HG02885 (cell line): Measurements from ENCODE around the gene TARS3.
"Not testable (repeated sequence)": the region's sequence is repeated elsewhere in the genome, so short reads cannot be mapped to it uniquely, and the experiment has no call there.

ENCODE experiments used
- ATAC-seq: cut with Tn5 transposase; IDR thresholded peaks from one replicate; pipeline ENCODE4 v1.9.1; 2021; ENCODE audit warnings: mild to moderate bottlenecking; ENCODE audit not compliant: unreplicated experiment, poor library complexity

The TARS3 gene

DNA sequence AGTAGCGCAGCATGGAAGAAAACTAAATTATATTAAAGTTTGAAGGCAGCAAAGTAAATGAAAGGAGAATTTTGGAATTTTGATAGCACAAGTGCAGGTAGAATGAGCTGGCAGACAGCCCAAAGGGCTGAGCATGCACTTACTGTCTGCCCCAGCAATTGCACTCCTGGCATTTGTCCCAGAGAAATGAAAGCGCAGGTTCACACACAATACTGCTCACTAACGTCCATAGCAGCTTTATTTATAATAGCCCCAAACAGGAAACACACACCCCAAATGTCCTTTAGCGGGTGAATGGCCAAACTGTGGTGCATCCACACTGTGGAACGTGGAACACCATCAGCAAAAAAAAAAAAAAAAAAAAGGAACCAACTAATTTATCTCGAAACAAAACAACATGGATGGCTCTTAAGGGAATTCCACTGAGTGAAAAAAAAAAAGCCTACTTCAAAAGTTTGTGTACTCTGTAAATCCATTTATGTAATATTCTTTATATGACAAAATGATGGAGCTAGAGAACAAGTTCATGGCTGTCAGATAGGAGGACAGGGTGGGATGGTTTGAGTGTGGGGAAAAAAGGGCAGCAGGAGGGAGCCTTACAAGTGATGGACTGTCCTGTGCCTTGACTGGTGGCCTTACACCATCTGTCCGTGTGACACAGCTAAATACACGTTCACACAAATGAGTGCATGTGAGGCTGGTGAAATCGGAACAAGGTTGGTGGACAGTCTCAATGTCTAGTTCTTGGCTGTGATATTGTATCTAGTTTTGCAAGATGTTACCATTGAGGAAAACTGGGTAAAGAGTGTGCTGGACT is 66.1 kb downstream of the TARS3 start:
- no peak for ATAC-seq

- no peak for ATAC-seq
Measured at GRCh38 chr15:101657171-101657570, 67.1 kb downstream of the TARS3 start.

DNA sequence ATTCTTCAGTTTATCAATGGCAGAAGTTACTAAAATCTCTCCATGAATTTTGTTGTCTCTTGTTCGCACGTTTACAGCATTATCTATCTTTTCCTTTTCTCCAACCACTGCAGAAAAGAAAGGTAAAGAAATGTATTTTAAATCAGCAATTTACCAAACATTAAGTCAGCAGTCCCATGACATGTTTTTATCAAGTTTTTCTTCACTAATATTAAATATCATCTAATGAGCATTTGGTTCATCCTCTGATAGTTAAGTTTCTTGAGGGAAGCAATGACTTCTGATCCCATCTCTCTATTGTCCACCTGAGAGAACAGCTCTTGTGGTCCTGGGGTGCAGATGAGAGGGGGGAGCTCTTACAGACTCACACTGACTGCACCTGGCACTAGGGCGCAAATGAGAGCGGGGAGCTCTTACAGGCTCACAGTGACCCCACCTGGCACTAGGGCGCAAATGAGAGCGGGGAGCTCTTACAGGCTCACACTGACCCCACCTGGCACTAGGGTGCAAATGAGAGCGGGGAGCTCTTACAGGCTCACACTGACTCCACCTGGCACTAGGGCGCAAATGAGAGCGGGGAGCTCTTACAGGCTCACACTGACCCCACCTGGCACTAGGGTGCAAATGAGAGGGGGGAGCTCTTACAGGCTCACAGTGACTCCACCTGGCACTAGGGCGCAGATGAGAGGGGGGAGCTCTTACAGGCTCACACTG is 69.5 kb downstream of the TARS3 start:
- not testable (repeated sequence) for ATAC-seq

DNA sequence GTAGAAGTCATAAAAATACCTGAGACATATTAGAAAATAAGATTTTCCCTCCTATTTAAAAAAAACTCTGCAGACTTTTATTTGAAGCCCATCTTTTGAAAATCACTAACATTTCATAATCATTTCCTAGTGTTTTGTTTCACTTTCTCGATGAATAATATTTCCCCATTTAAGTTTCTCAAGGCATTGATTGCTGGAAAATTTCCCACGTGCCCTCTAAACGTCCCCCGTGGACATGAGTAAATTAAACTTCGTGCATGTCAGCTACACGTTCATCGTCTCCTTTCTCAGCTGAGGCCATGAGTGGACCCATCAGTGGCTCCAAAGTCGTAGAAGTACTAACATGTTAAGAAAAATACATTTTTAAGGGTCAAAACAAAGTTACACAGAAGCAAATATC is 70.1 kb downstream of the TARS3 start:
- ATAC-seq = no peak

GRCh38 chr15:101652786-101653430 is 71.4 kb downstream of the TARS3 start:
- ATAC-seq = no peak

DNA sequence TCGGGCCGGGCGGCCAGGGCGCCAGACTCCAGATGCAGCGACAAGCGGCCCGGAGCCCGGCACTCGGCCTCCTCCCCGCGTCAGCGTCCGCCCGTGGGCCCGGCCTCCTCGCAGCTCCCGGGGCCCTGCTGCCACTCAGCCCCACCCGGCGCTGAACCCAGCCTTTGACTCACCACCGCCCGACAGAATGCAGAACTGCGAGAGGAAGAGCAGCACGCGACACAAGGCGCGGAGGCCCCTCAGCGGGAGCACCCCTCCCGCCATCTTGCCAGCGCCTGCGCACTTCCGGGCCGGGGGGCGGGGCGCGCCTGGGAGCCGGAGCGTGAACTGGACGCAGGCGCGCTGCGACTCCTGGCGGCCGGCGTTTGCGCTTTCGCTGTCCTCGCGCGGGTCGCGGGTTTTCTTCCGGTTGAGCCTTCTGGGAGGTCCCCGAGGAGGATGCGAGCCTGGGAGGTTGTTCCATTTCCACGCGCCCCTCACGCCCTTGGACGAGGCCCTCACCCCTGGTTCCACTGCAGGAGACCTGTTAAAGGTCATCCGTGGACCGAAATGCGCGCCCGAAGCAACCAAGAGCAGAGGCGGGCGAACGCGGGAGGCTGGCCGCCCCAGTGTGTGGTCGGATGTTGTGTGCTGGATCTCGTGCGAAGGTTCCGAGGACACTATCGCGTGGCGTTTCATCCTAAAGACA is 72.0 kb downstream of the TARS3 start, which contains the start of gene TM2D3:
Gene TM2D3, minus strand, starts transcription at position 284 of the 688 bp plus-strand sequence. Its CDS starts 20 bp downstream, at position 264.
- peak; percentile 86 for ATAC-seq

DNA sequence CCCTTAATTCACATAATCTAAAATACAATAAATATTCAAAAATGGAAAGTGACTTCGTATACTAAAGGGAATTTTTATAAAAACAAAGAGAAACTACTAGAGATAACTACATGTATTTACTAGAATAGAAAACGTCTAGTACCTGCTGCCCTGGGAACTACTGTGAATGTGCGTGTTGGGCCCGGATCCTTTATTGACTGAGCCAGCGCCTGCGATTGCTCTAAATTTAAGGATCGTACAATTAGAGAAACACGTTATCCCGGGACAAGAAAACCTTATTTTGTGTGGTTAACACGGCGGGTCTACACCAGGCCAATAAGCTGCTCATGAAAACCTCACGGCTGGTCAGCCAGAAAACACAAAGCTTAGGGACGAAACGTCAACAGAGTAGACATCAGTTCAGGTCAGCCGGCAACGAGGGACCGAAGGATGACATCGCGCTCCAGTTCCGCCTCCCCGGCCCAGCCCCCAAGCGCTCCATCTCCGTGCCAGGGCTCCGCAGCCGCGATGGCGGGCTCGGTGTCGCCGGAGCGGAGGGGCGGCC is 72.6 kb downstream of the TARS3 start:
- ATAC-seq = peak; percentile 56

DNA sequence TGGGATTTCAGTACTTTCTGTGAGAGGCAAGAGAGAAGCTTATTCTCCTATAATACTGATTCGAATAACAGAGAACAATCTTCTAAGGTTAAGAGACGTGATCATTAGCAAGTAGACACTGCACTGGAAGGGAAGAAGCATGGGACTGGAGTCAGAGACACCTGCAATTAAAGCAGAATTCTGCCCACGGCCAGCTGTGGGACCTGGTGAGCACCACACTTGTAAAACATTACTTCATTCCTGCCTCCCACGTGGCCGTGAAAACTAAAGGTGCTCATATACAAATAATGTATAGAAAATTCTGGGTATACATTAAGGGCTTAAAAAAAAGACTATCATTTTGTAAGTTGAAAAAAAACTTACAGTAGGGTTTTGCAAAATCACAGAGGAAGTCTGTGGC is 74.1 kb downstream of the TARS3 start:
- no peak for ATAC-seq

DNA sequence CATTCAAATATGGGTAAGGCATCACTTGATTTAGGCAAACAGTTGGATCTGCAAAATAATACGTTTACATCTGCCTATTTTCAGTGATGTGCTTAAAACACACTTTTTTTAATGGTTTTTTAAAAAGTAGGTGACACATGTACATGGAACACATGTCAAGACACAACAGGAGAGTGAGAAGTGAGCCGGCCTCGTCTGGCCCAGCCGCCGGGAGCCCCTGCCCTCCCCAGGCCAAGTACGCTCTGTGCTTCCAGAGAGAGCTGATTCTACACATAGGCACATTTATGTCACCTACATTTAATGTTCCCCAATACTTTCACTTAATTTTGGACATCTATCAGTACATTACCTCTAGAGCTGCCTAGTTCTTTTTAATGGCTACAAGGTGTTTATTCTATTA is 75.9 kb downstream of the TARS3 start:
- ATAC-seq = no peak

DNA sequence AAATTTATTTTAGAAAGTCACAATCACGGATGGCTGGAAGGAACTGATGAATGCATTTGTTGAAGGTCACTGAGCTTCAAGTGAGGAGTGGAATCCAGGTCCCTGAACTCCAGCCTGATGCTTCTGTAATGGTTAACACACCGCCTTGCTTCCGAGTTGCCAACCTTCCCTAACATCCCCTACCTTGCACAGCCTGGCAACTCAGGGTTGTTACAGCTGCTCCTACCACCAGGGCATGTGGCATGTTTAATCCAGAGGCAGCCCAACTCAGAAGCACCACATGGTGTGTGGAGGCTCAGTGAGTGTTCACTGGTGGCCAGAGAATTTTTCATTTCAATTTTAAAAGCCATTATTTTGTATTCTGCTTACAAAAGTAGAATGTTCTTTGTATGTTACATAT is 77.0 kb downstream of the TARS3 start:
- no peak for ATAC-seq

DNA sequence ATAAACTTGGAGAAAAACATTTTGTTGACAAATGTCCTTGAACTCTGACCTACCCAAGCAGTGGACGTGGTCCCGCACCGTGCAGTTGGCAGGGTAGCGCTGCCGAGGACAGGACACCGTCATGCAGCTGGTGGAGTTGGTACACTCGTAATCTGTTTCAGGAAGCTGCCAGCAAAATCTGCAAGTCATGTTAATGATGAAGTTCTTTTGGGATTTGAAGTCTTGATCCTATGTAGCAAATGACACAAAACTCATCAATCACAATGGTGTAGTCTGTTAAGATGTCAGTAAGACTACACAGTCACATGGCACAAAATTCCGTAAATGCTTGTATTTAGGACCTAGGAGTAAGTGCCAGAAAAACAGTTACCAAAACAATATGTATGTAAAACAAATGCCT is 77.6 kb downstream of the TARS3 start:
- no peak for ATAC-seq

- no peak for ATAC-seq
Measured at GRCh38 chr15:101642361-101642760, 81.9 kb downstream of the TARS3 start.

GRCh38 chr15:101641894-101642293 is 82.4 kb downstream of the TARS3 start:
- no peak for ATAC-seq

DNA sequence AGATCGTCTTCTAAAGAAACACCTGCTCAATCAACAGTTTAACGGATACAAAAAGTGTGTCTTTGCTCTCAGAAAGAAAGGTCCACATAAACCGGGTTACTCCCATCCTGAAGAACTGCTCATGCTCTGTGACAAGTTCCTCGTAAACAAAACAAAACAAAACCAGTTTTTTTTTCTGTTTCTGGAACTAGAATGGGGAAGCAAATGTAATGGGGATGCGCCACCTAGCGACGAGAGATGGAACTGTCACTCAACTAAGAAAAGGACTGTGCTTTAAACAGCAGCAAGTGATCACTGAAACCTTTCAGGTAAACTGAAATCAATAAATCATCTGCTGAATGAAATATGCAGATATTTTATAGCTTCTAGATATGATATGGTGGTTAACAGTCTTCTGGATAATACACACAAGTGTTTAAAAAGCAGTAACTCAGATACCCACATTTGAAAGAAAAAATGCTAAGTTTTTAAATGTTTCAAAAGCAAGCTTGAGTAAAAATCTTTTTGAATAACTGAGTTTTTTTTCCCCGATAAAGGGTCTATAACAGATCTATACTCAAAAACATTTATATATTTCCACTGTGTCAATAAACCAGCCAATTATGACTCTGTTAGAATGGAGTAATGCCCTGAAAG is 83.0 kb downstream of the TARS3 start:
- ATAC-seq = peak; percentile 73

DNA sequence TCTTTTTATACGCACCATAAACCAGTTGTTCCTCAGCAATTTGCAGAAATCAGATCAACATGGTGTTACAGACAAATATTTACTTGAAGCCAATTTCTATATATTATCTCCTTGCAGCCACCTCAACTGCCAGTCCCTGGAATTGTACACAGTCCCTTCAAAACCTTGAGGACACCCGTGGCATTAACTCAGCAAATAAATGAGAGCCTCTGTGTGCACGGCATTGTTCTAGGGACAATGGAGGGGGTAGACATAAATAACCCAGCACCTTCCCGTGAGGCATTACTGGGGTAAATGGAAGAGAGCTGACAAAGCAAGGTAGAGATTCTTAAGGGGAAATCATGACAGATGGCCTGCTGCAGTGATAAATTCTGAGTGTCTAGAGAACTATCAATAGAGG is 84.6 kb downstream of the TARS3 start:
- ATAC-seq = no peak

GRCh38 chr15:101637919-101638318 is 86.4 kb downstream of the TARS3 start:
- ATAC-seq = no peak

- ATAC-seq = no peak
Measured at GRCh38 chr15:101637516-101637915, 86.8 kb downstream of the TARS3 start.

- ATAC-seq = no peak
Measured at GRCh38 chr15:101637038-101637437, 87.2 kb downstream of the TARS3 start.

GRCh38 chr15:101635944-101636727 is 88.1 kb downstream of the TARS3 start:
- no peak for ATAC-seq
